Immature natural killer cell (primary cell): ENCODE data around the gene DOCK1. TPM values are rescaled to one million over a fixed set of nuclear protein-coding genes. Genes with fewer than 3 reads are reported as not detected.

ENCODE experiments used
- DNase-seq, 3 donors: peaks; one replicate each; pipeline ENCODE4 v3.0.0; 2022; ENCODE audit warnings: mixed read lengths in 1 of 3
- H3K27ac Mint-ChIP-seq, 6 donors: one replicate each; pipeline ENCODE4 v1.8.0; 2020; ENCODE audit warnings: mixed read lengths in 6 of 6, mild to moderate bottlenecking in 5 of 6, inconsistent platforms in 4 of 6, moderate library complexity in 3 of 6
- H3K27me3 Mint-ChIP-seq, 3 donors: one replicate each; pipeline ENCODE4 v1.8.0; 2020 to 2021; ENCODE audit warnings: low read depth in 3 of 3, mild to moderate bottlenecking in 3 of 3, mixed read lengths in 3 of 3, moderate library complexity in 3 of 3, inconsistent platforms in 1 of 3
- H3K36me3 Mint-ChIP-seq, 3 donors: one replicate each; pipeline ENCODE4 v1.8.0; 2020; ENCODE audit warnings: mixed read lengths in 3 of 3, inconsistent platforms in 2 of 3, mild to moderate bottlenecking in 2 of 3
- H3K4me1 Mint-ChIP-seq, 2 donors: one replicate each; pipeline ENCODE4 v1.8.0; 2020; ENCODE audit warnings: inconsistent platforms in 2 of 2, mild to moderate bottlenecking in 2 of 2, mixed read lengths in 2 of 2, moderate library complexity in 1 of 2
- H3K4me3 Mint-ChIP-seq, 5 donors: one replicate each; pipeline ENCODE4 v1.8.0; 2020; ENCODE audit warnings: mild to moderate bottlenecking in 5 of 5, mixed read lengths in 5 of 5, inconsistent platforms in 3 of 5, moderate library complexity in 3 of 5
- H3K9me3 Mint-ChIP-seq, 6 donors: one replicate each; pipeline ENCODE4 v1.8.0; 2020; ENCODE audit warnings: mild to moderate bottlenecking in 6 of 6, mixed read lengths in 6 of 6, inconsistent platforms in 4 of 6, moderate library complexity in 3 of 6
- polyA plus RNA-seq, 3 donors: library from polyadenylated mRNA; unstranded; fragments of 300-500 nt; fragmentation: Illumina TruSeq; gene quantifications; one replicate each; pipeline ENCODE4 v1.2.3, GENCODE V29; 2021

DOCK1 gene
- polyA plus RNA-seq, 3 donors from 2014 or later, result 0.37 TPM; not detected in 2

DNA sequence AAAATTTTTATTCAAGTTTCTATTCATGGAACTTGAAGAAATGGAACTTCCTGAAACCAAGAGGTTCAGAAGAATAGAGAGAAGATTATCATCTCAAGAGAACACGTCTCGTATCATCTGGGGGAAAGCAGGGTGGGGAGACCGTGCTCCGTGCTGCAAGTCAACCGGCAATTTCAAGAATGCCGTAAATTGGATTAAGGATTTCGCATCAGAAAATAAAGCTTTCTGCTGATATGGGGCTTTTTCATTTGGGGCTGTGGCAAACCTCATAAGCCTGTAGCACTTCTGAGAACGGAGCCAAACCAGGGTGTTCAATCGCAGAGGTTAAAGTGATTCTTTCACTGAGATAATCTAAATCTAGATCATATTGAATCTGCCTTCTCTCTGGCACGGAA lies 493.7 kb downstream of the DOCK1 start:
- Mint-ChIP-seq H3K4me1 (no peaks in the 10 kb centered on the region), H3K9me3 (peaks cover 0 to 2% (median 0%) of the 10 kb centered on the region in 6 donors), H3K27me3 (peaks cover 2 to 3% (median 2%) of the 10 kb centered on the region in 3 donors), H3K27ac (no peak overlapping the region), H3K4me3 (no peak overlapping the region), H3K36me3 (peaks cover 0 to 6% (median 0%) of the 10 kb centered on the region in 3 donors)
- DNase-seq, result no peak

GRCh38 chr10:127399668-127400067 lies 494.4 kb downstream of the DOCK1 start:
- no peak overlapping the region for H3K4me3 Mint-ChIP-seq
- DNase-seq, result no peak
- H3K36me3 Mint-ChIP-seq, result peaks cover 0 to 6% (median 0%) of the 10 kb centered on the region in 3 donors
- H3K9me3 Mint-ChIP-seq, result peaks cover 0 to 2% (median 0%) of the 10 kb centered on the region in 6 donors
- peaks cover 2 to 3% (median 2%) of the 10 kb centered on the region in 3 donors for H3K27me3 Mint-ChIP-seq
- no peaks in the 10 kb centered on the region for H3K4me1 Mint-ChIP-seq
- no peak overlapping the region for H3K27ac Mint-ChIP-seq

- DNase-seq, result no peak
- H3K36me3 Mint-ChIP-seq, result peaks cover 0 to 6% (median 0%) of the 10 kb centered on the region in 3 donors
- peaks cover 2 to 3% (median 2%) of the 10 kb centered on the region in 3 donors for H3K27me3 Mint-ChIP-seq
- H3K4me3 Mint-ChIP-seq, result no peak overlapping the region
- no peak overlapping the region for H3K27ac Mint-ChIP-seq
- no peaks in the 10 kb centered on the region for H3K4me1 Mint-ChIP-seq
- H3K9me3 Mint-ChIP-seq, result peaks cover 0 to 2% (median 0%) of the 10 kb centered on the region in 6 donors
Observed at GRCh38 chr10:127400216-127400615, 495.0 kb downstream of the DOCK1 start.

DNA sequence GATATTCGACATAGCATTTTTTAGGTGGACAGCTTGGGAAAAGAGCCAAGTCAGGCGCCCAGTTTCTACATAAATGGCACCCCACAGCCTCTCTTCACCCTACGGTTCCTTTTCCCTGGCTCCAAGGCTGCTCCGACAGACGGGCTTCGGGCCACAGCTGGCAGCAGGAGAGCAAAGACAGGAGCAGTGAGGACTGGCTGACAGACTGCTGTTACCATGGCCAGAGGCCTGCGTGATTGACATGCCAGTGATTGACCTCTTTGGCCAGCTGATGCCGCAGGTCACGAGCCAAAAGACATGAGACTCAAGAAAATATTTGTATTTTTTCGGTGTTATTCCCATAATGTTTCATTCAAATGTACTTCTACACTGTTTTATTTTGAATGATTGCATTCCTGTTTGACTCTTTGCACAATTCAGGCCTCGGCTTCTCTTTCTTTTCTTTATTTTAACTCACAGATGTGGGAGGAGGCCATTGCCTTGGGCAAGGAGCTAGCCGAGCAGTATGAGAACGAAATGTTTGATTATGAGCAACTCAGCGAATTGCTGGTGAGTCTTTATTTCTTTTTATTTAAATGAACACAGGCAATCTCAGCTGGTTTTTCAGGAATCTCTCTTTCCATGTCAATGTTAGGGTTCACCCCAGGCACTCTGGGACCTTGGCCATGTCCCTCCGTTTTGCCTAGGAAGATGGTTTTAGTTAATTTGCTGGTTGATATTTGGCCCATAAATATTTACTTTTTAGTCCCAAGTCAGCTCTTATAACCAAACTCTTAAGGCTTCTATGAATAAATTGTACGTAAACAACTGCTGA lies 497.6 kb downstream of the DOCK1 start:
- no peak overlapping the region for H3K27ac Mint-ChIP-seq
- H3K4me1 Mint-ChIP-seq, result no peaks in the 10 kb centered on the region
- peaks cover 0 to 3% (median 2%) of the 10 kb centered on the region in 3 donors for H3K27me3 Mint-ChIP-seq

GRCh38 chr10:127405221-127405620 lies 500.0 kb downstream of the DOCK1 start:
- H3K9me3 Mint-ChIP-seq, result peaks cover 0 to 2% (median 0%) of the 10 kb centered on the region in 6 donors
- H3K27ac Mint-ChIP-seq, result no peak overlapping the region
- no peak for DNase-seq
- peaks cover 0 to 6% (median 0%) of the 10 kb centered on the region in 3 donors for H3K36me3 Mint-ChIP-seq
- H3K4me1 Mint-ChIP-seq, result no peaks in the 10 kb centered on the region
- H3K4me3 Mint-ChIP-seq, result no peak overlapping the region
- H3K27me3 Mint-ChIP-seq, result peaks cover 0 to 4% (median 2%) of the 10 kb centered on the region in 3 donors

More for the DNA sequence above, 497.6 kb downstream of the DOCK1 start:
- no peak overlapping the region for H3K4me3 Mint-ChIP-seq
- DNase-seq, result no peak
- peaks cover 0 to 2% (median 0%) of the 10 kb centered on the region in 6 donors for H3K9me3 Mint-ChIP-seq
- H3K36me3 Mint-ChIP-seq, result peaks cover 0 to 6% (median 0%) of the 10 kb centered on the region in 3 donors

DNA sequence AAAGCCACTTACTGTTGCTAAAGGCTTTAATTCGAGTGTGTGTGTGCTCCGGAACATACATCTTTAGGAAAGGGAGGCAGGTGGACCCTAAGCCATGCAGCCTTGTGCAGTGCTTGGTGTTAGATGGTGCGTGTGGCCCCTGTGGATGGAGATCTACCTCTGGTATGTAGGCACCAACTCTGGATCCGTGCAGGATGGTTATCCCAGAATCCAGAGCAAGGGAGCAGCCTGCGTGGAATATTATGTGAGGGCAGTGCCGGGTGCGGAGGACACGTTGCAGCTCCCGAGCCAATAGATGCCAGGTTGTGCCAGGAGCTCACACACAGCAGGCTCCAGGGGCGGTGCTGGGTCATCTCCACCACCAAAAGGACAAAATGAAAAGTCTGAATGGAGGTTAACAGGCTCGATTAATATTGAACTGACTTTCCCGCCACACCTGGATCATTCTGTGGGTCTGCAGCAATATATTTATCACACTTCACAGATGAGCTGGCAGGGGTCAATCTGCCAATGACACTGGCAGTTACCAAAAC lies 500.9 kb downstream of the DOCK1 start:
- DNase-seq, result no peak
- Mint-ChIP-seq H3K36me3 (peaks cover 0 to 6% (median 0%) of the 10 kb centered on the region in 3 donors), H3K27me3 (peaks cover 0 to 2% (median 1%) of the 10 kb centered on the region in 3 donors), H3K4me1 (no peaks in the 10 kb centered on the region), H3K4me3 (no peak overlapping the region), H3K9me3 (peaks cover 0 to 2% (median 0%) of the 10 kb centered on the region in 6 donors), H3K27ac (no peak overlapping the region)

- H3K4me1 Mint-ChIP-seq, result no peaks in the 10 kb centered on the region
- no peak for DNase-seq
- no peak overlapping the region for H3K27ac Mint-ChIP-seq
- no peaks in the 10 kb centered on the region for H3K36me3 Mint-ChIP-seq
- no peak overlapping the region for H3K4me3 Mint-ChIP-seq
- H3K9me3 Mint-ChIP-seq, result no peaks in the 10 kb centered on the region
- H3K27me3 Mint-ChIP-seq, result peaks cover 0 to 1% (median 0%) of the 10 kb centered on the region in 3 donors
Observed at GRCh38 chr10:127407551-127407950, 502.3 kb downstream of the DOCK1 start.

DNA sequence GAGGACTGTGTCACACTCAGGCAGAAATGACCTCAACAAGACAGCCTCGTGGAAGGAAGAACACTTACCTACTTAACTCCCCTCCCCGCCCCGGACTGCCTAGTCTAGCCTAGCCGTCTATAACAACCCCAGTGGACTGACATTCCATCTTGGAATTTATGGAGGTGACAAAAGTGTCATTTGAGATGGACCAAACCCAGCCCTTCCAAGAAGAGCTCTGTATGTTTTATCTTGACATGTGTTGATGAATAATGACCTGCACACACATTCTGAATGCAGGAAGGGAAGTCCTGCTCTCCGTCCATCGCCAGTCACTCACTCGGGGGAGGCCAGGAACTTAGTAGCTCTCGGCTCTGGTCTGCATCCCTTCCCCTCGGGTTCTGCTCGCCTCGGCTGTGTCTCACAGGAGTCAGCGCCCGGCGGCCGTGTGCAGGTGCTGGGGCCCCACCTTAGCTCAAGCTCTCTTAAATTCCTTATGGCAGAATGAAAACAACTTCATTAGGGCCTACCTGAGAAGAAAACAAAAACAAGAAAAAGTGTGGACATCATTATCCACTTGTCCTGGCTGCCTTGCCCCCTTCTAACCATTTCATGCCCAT lies 503.0 kb downstream of the DOCK1 start:
- Mint-ChIP-seq H3K9me3 (no peaks in the 10 kb centered on the region), H3K4me3 (no peak overlapping the region), H3K27ac (no peak overlapping the region), H3K27me3 (peaks cover 0 to 1% (median 0%) of the 10 kb centered on the region in 3 donors), H3K4me1 (no peaks in the 10 kb centered on the region), H3K36me3 (no peaks in the 10 kb centered on the region)
- DNase-seq, result no peak

DNA sequence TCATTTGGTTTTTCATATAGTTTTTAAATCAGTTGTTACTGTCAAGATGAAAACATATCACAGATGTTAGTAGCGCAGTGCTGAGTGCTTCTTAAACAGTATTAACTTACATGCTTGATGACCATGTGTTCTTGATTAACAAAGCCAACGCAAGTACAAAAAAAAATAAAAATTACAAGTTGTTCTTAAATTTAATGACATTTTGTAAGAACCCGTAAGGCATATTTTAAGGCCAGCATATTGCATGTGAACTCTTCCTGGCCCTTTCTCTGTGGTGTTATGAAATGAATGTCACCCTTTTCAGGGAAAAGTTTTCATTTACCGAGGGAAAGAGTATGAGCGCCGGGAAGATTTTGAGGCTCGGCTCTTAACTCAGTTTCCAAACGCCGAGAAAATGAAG lies 503.5 kb downstream of the DOCK1 start:
- H3K4me1 Mint-ChIP-seq, result no peaks in the 10 kb centered on the region
- no peak overlapping the region for H3K4me3 Mint-ChIP-seq
- H3K27ac Mint-ChIP-seq, result no peak overlapping the region

DNA sequence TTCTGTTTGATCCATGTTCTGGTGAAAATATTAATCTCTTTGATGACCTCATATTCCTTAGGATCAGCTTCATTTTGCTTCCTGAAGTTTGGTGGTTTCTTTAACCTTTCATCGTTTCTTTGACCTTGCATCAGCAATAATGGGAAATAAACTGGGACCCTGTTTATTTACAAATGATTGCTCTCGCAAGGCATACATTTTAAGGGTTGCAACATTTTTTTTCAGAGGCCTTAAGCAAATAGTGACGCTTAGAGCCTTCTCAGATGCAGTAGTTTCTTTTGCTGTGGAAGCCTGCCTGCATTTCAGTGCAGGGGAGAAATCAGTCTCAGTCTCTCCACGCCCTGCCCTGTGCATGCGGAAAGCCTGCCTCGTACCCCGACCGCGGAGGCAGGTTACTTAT lies 504.8 kb downstream of the DOCK1 start:
- no peak overlapping the region for H3K27ac Mint-ChIP-seq
- H3K9me3 Mint-ChIP-seq, result no peaks in the 10 kb centered on the region
- DNase-seq, result no peak
- H3K36me3 Mint-ChIP-seq, result no peaks in the 10 kb centered on the region
- no peaks in the 10 kb centered on the region for H3K4me1 Mint-ChIP-seq
- H3K4me3 Mint-ChIP-seq, result no peak overlapping the region
- H3K27me3 Mint-ChIP-seq, result peaks cover 0 to 1% (median 0%) of the 10 kb centered on the region in 3 donors

More for the DNA sequence above, 503.5 kb downstream of the DOCK1 start:
- no peaks in the 10 kb centered on the region for H3K36me3 Mint-ChIP-seq
- peaks cover 0 to 1% (median 0%) of the 10 kb centered on the region in 3 donors for H3K27me3 Mint-ChIP-seq
- DNase-seq, result no peak
- H3K9me3 Mint-ChIP-seq, result no peaks in the 10 kb centered on the region

GRCh38 chr10:127411062-127411461 lies 505.8 kb downstream of the DOCK1 start:
- Mint-ChIP-seq H3K27ac (no peak overlapping the region), H3K36me3 (no peaks in the 10 kb centered on the region), H3K4me3 (no peak overlapping the region), H3K9me3 (no peaks in the 10 kb centered on the region), H3K27me3 (peaks cover 0 to 1% (median 0%) of the 10 kb centered on the region in 3 donors), H3K4me1 (no peaks in the 10 kb centered on the region)
- no peak for DNase-seq

- no peaks in the 10 kb centered on the region for H3K9me3 Mint-ChIP-seq
- DNase-seq, result no peak
- H3K4me3 Mint-ChIP-seq, result no peak overlapping the region
- no peak overlapping the region for H3K27ac Mint-ChIP-seq
- peaks cover 0 to 1% (median 0%) of the 10 kb centered on the region in 3 donors for H3K27me3 Mint-ChIP-seq
- no peaks in the 10 kb centered on the region for H3K4me1 Mint-ChIP-seq
- no peaks in the 10 kb centered on the region for H3K36me3 Mint-ChIP-seq
Observed at GRCh38 chr10:127413326-127413725, 508.1 kb downstream of the DOCK1 start.

- no peak for DNase-seq
Observed at GRCh38 chr10:127414024-127414423, 508.8 kb downstream of the DOCK1 start.

GRCh38 chr10:127415116-127415515 lies 509.9 kb downstream of the DOCK1 start:
- H3K4me3 Mint-ChIP-seq, result no peak overlapping the region
- H3K4me1 Mint-ChIP-seq, result no peaks in the 10 kb centered on the region
- no peaks in the 10 kb centered on the region for H3K9me3 Mint-ChIP-seq
- no peak overlapping the region for H3K27ac Mint-ChIP-seq
- no peak for DNase-seq
- peaks cover 0 to 2% (median 0%) of the 10 kb centered on the region in 3 donors for H3K27me3 Mint-ChIP-seq
- H3K36me3 Mint-ChIP-seq, result no peaks in the 10 kb centered on the region

More at GRCh38 chr10:127414024-127414423, 508.8 kb downstream of the DOCK1 start:
- no peak overlapping the region for H3K27ac Mint-ChIP-seq
- no peaks in the 10 kb centered on the region for H3K9me3 Mint-ChIP-seq
- H3K4me3 Mint-ChIP-seq, result no peak overlapping the region
- H3K27me3 Mint-ChIP-seq, result peaks cover 0 to 2% (median 1%) of the 10 kb centered on the region in 3 donors
- H3K36me3 Mint-ChIP-seq, result no peaks in the 10 kb centered on the region
- H3K4me1 Mint-ChIP-seq, result no peaks in the 10 kb centered on the region
